Neural cell (in vitro differentiated cells): ENCODE results near the gene STK38.

Experiments used
- MXI1 ChIP-seq: fragments of 450-650 bp; conservative IDR thresholded peaks from 2 replicates; pipeline ENCODE4 v1.6.1; 2014; ENCODE audit warnings: antibody characterized with exemption, mild to moderate bottlenecking; ENCODE audit not compliant: poor library complexity, severe bottlenecking
- POLR2AphosphoS5 ChIP-seq: IDR thresholded peaks from 2 replicates; pipeline ENCODE4 v1.6.1; 2012
- RAD21 ChIP-seq: fragments of 450-650 bp; conservative IDR thresholded peaks from 2 replicates; pipeline ENCODE4 v1.6.1; 2014; ENCODE audit warnings: antibody characterized with exemption, mild to moderate bottlenecking, moderate library complexity
- TF ChIP-seq, protein P1 (sequence below): IDR thresholded peaks from 2 replicates; pipeline ENCODE4 v1.6.1; 2012; ENCODE audit warnings: borderline replicate concordance
- TF ChIP-seq, protein P2 (sequence below): fragments of 450-650 bp; IDR thresholded peaks from 2 replicates; pipeline ENCODE4 v1.5.1; 2014; ENCODE audit warnings: antibody characterized with exemption, mild to moderate bottlenecking, moderate library complexity; ENCODE audit not compliant: poor library complexity, severe bottlenecking

DNA sequence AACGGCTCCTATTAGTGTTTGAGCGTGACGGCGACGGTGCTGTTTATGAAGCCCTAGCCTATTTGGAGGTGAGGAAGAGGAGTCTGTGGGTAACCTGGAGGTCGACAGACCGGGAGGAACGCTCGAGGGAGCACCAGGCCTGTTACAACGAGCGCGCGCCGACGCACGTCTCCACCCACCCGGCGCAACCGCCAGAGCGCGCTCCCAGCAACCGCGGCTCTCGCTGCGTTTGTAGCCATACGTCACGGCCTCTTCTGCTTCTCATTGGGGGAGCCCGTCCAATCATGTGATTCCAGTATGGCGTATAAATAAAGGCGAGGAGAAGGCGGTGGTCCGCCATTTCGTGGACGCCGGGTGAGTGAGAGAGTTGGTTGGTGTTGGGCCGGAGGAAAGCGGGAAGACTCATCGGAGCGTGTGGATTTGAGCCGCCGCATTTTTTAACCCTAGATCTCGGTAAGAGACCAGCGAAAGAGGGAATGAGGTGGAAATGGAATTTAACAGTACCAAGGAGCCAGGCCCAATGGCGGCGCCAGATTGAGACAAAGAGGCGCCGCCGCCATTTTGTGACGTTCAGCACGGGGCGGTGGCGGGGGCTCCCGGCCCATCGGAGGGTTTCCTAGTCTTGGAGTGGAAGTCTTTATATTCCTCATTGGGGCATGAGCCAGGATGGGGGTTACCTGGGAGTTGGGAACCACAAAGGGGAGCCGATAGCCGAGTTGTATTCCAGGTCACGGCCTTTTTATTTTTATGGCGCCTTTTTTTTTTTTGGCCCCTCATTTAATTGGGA is 46.9 kb upstream of the STK38 start, which contains the start of gene SRSF3:
- TF ChIP-seq RAD21, result peak; percentile 59
- TF ChIP-seq POLR2AphosphoS5, result peak; percentile 100
- TF ChIP-seq, protein P1, sequence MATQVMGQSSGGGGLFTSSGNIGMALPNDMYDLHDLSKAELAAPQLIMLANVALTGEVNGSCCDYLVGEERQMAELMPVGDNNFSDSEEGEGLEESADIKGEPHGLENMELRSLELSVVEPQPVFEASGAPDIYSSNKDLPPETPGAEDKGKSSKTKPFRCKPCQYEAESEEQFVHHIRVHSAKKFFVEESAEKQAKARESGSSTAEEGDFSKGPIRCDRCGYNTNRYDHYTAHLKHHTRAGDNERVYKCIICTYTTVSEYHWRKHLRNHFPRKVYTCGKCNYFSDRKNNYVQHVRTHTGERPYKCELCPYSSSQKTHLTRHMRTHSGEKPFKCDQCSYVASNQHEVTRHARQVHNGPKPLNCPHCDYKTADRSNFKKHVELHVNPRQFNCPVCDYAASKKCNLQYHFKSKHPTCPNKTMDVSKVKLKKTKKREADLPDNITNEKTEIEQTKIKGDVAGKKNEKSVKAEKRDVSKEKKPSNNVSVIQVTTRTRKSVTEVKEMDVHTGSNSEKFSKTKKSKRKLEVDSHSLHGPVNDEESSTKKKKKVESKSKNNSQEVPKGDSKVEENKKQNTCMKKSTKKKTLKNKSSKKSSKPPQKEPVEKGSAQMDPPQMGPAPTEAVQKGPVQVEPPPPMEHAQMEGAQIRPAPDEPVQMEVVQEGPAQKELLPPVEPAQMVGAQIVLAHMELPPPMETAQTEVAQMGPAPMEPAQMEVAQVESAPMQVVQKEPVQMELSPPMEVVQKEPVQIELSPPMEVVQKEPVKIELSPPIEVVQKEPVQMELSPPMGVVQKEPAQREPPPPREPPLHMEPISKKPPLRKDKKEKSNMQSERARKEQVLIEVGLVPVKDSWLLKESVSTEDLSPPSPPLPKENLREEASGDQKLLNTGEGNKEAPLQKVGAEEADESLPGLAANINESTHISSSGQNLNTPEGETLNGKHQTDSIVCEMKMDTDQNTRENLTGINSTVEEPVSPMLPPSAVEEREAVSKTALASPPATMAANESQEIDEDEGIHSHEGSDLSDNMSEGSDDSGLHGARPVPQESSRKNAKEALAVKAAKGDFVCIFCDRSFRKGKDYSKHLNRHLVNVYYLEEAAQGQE, result peak; percentile 96
- TF ChIP-seq, protein P2, sequence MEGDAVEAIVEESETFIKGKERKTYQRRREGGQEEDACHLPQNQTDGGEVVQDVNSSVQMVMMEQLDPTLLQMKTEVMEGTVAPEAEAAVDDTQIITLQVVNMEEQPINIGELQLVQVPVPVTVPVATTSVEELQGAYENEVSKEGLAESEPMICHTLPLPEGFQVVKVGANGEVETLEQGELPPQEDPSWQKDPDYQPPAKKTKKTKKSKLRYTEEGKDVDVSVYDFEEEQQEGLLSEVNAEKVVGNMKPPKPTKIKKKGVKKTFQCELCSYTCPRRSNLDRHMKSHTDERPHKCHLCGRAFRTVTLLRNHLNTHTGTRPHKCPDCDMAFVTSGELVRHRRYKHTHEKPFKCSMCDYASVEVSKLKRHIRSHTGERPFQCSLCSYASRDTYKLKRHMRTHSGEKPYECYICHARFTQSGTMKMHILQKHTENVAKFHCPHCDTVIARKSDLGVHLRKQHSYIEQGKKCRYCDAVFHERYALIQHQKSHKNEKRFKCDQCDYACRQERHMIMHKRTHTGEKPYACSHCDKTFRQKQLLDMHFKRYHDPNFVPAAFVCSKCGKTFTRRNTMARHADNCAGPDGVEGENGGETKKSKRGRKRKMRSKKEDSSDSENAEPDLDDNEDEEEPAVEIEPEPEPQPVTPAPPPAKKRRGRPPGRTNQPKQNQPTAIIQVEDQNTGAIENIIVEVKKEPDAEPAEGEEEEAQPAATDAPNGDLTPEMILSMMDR, result peak; percentile 75
- TF ChIP-seq MXI1, result peak; percentile 61
